Large intestine (tissue), 3 donors: Measurements from ENCODE around the gene IGFL3. TPM values are rescaled to one million over a fixed set of nuclear protein-coding genes. Genes with fewer than 3 reads are reported as not detected.
"Not testable (repeated sequence)": the region's sequence is repeated elsewhere in the genome, so short reads cannot be mapped to it uniquely, and the experiment has no call there.

Experiments
- DNase-seq, 2 donors: peaks; one replicate each; pipeline versions ENCODE4 v3.0.0 to v3.0.0-alpha.2; 2013
- H3K27ac ChIP-seq: one replicate; pipeline ENCODE4 v1.5.1; 2013; ENCODE audit warnings: low read length
- H3K27me3 ChIP-seq: 2 replicates; pipeline ENCODE4 v1.6.1; 2013; ENCODE audit warnings: low read length; ENCODE audit not compliant: control insufficient read depth, insufficient read depth
- H3K36me3 ChIP-seq: 2 replicates; pipeline ENCODE4 v1.6.1; 2013; ENCODE audit warnings: low read length; ENCODE audit not compliant: control insufficient read depth, insufficient read depth
- H3K4me1 ChIP-seq: one replicate; pipeline ENCODE4 v1.6.1; 2013; ENCODE audit warnings: low read length; ENCODE audit not compliant: control insufficient read depth, insufficient read depth
- H3K4me3 ChIP-seq: one replicate; pipeline ENCODE4 v1.5.1; 2013; ENCODE audit warnings: low read length
- H3K9me3 ChIP-seq: one replicate; pipeline ENCODE4 v1.6.1; 2013; ENCODE audit warnings: mild to moderate bottlenecking, low read depth, low read length, moderate library complexity; ENCODE audit not compliant: control insufficient read depth
- WGBS: methylation state at CpG from one replicate; pipeline ENCODE4 v1.1.5; 2013; ENCODE audit warnings: low lambda C conversion rate; ENCODE audit not compliant: insufficient coverage; 5-methylcytosine and 5-hydroxymethylcytosine counted together
- polyA plus RNA-seq: library from polyadenylated mRNA; unstranded; fragments of 120-200 nt; gene quantifications from one replicate; pipeline ENCODE4 v1.2.1, GENCODE V29; 2013

The IGFL3 gene
- polyA plus RNA-seq, 1 donor: not detected

DNA sequence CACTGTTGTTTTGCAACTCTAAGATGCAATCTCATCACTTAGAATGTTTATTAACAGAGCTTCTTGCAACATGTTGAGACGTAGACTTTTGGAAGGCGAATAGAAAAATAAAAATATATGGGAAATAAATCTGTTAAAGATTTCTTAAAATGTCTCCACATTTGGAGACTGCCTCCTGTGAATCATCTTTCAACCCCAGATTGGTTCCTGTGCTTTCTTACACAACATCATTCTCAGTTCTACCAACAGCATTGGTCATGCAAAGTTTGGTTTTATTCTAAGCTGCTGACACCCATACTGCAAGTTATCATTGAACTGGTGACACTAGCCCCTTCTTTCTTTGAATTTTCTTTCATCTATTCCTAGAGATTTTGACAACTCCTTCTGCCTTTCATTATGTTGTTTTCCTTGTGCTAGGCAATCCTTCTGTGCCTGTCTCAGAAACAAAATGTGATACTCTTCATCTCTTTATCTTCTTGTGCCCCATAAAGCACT lies 1.6 kb upstream of the IGFL3 start:
- DNase-seq: no peak
- WGBS: 83% methylated on average over 2 of the region's 2 CpGs
- H3K4me3 ChIP-seq: no peak overlapping the region

GRCh38 chr19:46125447-46125846 lies 959 bp upstream of the IGFL3 start:
- Histone ChIP-seq H3K27me3 (peaks cover 23% of the 10 kb centered on the region), H3K9me3 (no peaks in the 10 kb centered on the region), H3K4me1 (no peaks in the 10 kb centered on the region), H3K4me3 (no peak overlapping the region), H3K27ac (no peak overlapping the region), H3K36me3 (no peaks in the 10 kb centered on the region)
- no CpG with 5 or more reads among the region's 4 CpGs for WGBS
- DNase-seq: no peak

More for the DNA sequence above, 1.6 kb upstream of the IGFL3 start:
- Histone ChIP-seq H3K27ac (no peak overlapping the region), H3K9me3 (no peaks in the 10 kb centered on the region), H3K27me3 (peaks cover 20% of the 10 kb centered on the region), H3K36me3 (no peaks in the 10 kb centered on the region), H3K4me1 (no peaks in the 10 kb centered on the region)

DNA sequence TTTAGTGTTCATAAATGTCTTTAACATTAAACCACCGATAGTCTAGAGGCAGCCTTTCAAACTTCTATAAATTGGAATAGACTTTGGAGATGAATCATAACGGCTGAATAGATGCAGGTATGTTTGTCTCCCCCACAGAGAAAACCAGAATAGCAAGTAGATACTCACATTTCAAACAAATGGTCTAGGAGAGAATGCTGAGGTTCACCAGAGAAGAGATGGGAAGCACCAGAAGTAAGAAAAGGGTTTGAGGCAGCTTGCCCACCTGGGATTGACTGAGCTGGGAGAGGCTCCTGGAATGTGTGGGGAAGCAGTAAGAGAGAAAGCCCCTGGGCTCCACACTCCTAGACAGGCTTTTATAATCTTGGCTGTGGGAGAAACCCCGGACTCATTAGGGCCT lies 6.4 kb downstream of the IGFL3 start:
- no CpG with 5 or more reads among the region's 3 CpGs for WGBS
- no peak overlapping the region for H3K27ac ChIP-seq

DNA sequence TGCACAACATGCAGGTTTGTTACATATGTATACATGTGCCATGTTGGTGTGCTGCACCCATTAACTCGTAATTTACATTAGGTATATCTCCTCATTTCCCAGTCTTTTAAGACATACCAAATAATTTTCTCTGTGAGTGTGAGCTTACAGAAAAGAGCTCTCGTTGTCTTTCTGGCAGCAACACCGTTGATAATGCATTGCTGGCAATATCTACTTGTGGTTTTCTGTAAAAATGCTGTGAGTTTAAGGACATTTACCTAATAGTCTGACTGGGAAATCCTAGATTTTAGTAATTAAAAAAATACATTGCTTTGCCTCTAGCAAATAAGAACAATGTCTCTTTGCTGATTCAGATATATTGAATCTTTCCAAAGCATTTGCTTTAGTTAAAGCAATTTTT lies 8.4 kb downstream of the IGFL3 start:
- no CpG with 5 or more reads among the region's 3 CpGs for WGBS
- Histone ChIP-seq H3K4me1 (no peaks in the 10 kb centered on the region), H3K9me3 (no peaks in the 10 kb centered on the region), H3K4me3 (no peak overlapping the region), H3K36me3 (no peaks in the 10 kb centered on the region), H3K27me3 (peaks cover 19% of the 10 kb centered on the region), H3K27ac (no peak overlapping the region)
- DNase-seq: no peak

More for the DNA sequence above, 6.4 kb downstream of the IGFL3 start:
- Histone ChIP-seq H3K27me3 (peaks cover 20% of the 10 kb centered on the region), H3K4me3 (no peak overlapping the region), H3K4me1 (no peaks in the 10 kb centered on the region), H3K9me3 (no peaks in the 10 kb centered on the region), H3K36me3 (no peaks in the 10 kb centered on the region)
- no peak for DNase-seq

- Histone ChIP-seq H3K4me1 (no peaks in the 10 kb centered on the region), H3K4me3 (no peak overlapping the region), H3K9me3 (no peaks in the 10 kb centered on the region), H3K36me3 (no peaks in the 10 kb centered on the region), H3K27me3 (peaks cover 16% of the 10 kb centered on the region), H3K27ac (no peak overlapping the region)
- 96% methylated on average over 4 of the region's 9 CpGs for WGBS
- no peak for DNase-seq
Measured at GRCh38 chr19:46115396-46116106, 8.9 kb downstream of the IGFL3 start.

DNA sequence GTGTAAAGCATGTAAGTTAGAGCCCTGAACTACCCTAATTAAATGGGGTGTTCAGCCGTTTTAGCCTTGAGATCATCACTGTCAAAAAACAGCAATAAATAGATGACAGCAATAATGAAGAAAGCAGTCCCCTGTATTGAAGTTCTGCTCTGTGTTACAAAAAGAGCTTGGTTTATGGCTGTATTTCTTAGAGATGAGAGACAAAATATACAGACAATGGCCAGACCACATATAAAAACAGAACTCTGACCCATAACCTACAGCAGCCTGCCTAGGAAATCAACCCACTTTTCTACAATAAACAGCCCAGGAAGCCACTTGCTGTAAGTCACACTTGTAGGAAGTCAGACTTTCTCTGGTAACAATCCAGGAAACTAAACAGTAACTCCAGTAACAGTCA lies 10.8 kb downstream of the IGFL3 start:
- Histone ChIP-seq H3K4me1 (no peaks in the 10 kb centered on the region), H3K36me3 (no peaks in the 10 kb centered on the region), H3K27me3 (peaks cover 16% of the 10 kb centered on the region), H3K4me3 (no peak overlapping the region), H3K9me3 (no peaks in the 10 kb centered on the region), H3K27ac (no peak overlapping the region)
- WGBS: no CpG with 5 or more reads among the region's 1 CpG
- no peak for DNase-seq

DNA sequence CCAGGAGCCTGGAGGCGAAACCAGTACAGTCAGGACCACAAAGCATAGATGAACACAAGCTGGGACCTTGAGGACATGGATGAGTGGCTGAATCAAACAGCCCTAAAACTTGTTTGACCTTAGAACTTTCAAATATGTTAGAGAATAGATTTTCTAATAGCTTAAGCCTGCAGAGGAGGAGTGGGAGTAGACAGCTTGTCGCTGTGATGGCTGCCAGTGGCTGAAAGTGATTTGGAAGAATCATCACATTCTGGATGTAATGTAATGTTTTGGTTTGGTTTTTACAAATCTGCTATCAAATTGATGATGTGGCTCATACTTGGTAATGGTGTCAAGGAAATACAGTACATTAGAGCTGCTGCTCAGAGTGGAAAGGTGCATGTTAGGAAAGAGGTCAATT lies 12.0 kb downstream of the IGFL3 start:
- WGBS: no CpG with 5 or more reads among the region's 2 CpGs
- no peaks in the 10 kb centered on the region for H3K4me1 ChIP-seq
- no peak overlapping the region for H3K4me3 ChIP-seq
- peaks cover 16% of the 10 kb centered on the region for H3K27me3 ChIP-seq
- H3K27ac ChIP-seq: no peak overlapping the region
- no peaks in the 10 kb centered on the region for H3K36me3 ChIP-seq
- H3K9me3 ChIP-seq: no peaks in the 10 kb centered on the region
- DNase-seq: no peak

GRCh38 chr19:46111376-46111775 lies 13.1 kb downstream of the IGFL3 start:
- H3K4me1 ChIP-seq: no peaks in the 10 kb centered on the region
- peaks cover 16% of the 10 kb centered on the region for H3K27me3 ChIP-seq
- no peaks in the 10 kb centered on the region for H3K36me3 ChIP-seq
- H3K27ac ChIP-seq: no peak overlapping the region
- DNase-seq: no peak
- H3K4me3 ChIP-seq: no peak overlapping the region
- no peaks in the 10 kb centered on the region for H3K9me3 ChIP-seq
- no CpG with 5 or more reads among the region's 3 CpGs for WGBS

GRCh38 chr19:46109876-46110275 lies 14.6 kb downstream of the IGFL3 start:
- Histone ChIP-seq H3K27me3 (peaks cover 7% of the 10 kb centered on the region), H3K4me1 (no peaks in the 10 kb centered on the region), H3K9me3 (no peaks in the 10 kb centered on the region), H3K4me3 (no peak overlapping the region), H3K27ac (no peak overlapping the region), H3K36me3 (no peaks in the 10 kb centered on the region)
- WGBS: no CpG with 5 or more reads among the region's 6 CpGs
- no peak for DNase-seq

- Histone ChIP-seq H3K4me1 (no peaks in the 10 kb centered on the region), H3K27me3 (peaks cover 3% of the 10 kb centered on the region), H3K27ac (no peak overlapping the region), H3K9me3 (peaks cover 4% of the 10 kb centered on the region), H3K4me3 (no peak overlapping the region), H3K36me3 (no peaks in the 10 kb centered on the region)
- WGBS: no CpG with 5 or more reads among the region's 6 CpGs
- no peak for DNase-seq
Measured at GRCh38 chr19:46107371-46107770, 17.1 kb downstream of the IGFL3 start.

- H3K27me3 ChIP-seq, H3K27ac ChIP-seq, DNase-seq, H3K4me3 ChIP-seq, H3K36me3 ChIP-seq, H3K9me3 ChIP-seq, H3K4me1 ChIP-seq: not testable (repeated sequence)
- 100% methylated on average over 2 of the region's 7 CpGs for WGBS
Measured at GRCh38 chr19:46102333-46102732, 22.2 kb downstream of the IGFL3 start.
